Peyer's patch (tissue), 4 donors: ENCODE results near the gene CLEC2A.

Experiments
- CTCF ChIP-seq, 6 experiments: fragments of 450-650 bp in 4 of 6; fragments of 200-600 bp in 2 of 6; sonication (generic) in 1 of 6; IDR thresholded peaks; one replicate each; pipeline ENCODE4 v1.5.1; 2017 to 2019; ENCODE audit warnings: antibody characterized with exemption in 6 of 6, mild to moderate bottlenecking in 3 of 6, moderate library complexity in 1 of 6
- POLR2A ChIP-seq, 2 donors: fragments of 450-650 bp; IDR thresholded peaks; one replicate each; pipeline ENCODE4 v1.5.1; 2017; ENCODE audit warnings: antibody characterized with exemption in 2 of 2, mild to moderate bottlenecking in 2 of 2, moderate library complexity in 2 of 2

GRCh38 chr12:9980126-9980525 lies 48.0 kb upstream of the CLEC2A start:
- no peak for TF ChIP-seq CTCF (IDR thresholded peaks at IDR 0.05)
- TF ChIP-seq POLR2A (IDR thresholded peaks at IDR 0.05), result no peak
